H9 (cell line): ENCODE measurements around the gene COL4A6. TPM values are rescaled to one million over a fixed set of nuclear protein-coding genes. Genes with fewer than 3 reads are reported as not detected.
A peak's percentile ranks its signal among the peaks of the same experiment; 100 is the strongest.

Experiments used
- DNase-seq: peaks from one replicate; pipeline ENCODE4 v3.0.0-alpha.2; 2017
- H2AFZ ChIP-seq: one replicate; pipeline ENCODE4 v1.6.1; 2013; ENCODE audit warnings: mild to moderate bottlenecking, low read length, control low read depth, moderate library complexity
- H2AK5ac ChIP-seq: 2 replicates; pipeline ENCODE4 v1.6.1; 2013; ENCODE audit warnings: low read length, control low read depth, mixed read lengths; ENCODE audit not compliant: insufficient read length
- H2BK120ac ChIP-seq: one replicate; pipeline ENCODE4 v1.6.1; 2013; ENCODE audit warnings: low read depth, mild to moderate bottlenecking, low read length, control low read depth, inconsistent platforms; ENCODE audit not compliant: poor library complexity, severe bottlenecking
- H2BK12ac ChIP-seq: 2 replicates; pipeline ENCODE4 v1.6.1; 2013; ENCODE audit warnings: low read length, control low read depth, mixed read lengths, low read depth; ENCODE audit not compliant: insufficient read length
- H2BK15ac ChIP-seq: 2 replicates; pipeline ENCODE4 v1.6.1; 2013; ENCODE audit warnings: low read depth, low read length, control low read depth
- H2BK20ac ChIP-seq: one replicate; pipeline ENCODE4 v1.6.1; 2013; ENCODE audit warnings: low read depth, mild to moderate bottlenecking, low read length, control low read depth, inconsistent platforms; ENCODE audit not compliant: poor library complexity, severe bottlenecking
- H2BK5ac ChIP-seq: 2 replicates; pipeline ENCODE4 v1.6.1; 2013; ENCODE audit warnings: low read length, control low read depth, mixed read lengths; ENCODE audit not compliant: insufficient read length
- H3K14ac ChIP-seq: 2 replicates; pipeline ENCODE4 v1.6.1; 2013; ENCODE audit warnings: low read length, control low read depth; ENCODE audit not compliant: insufficient read depth
- H3K18ac ChIP-seq: 2 replicates; pipeline ENCODE4 v1.6.1; 2013; ENCODE audit warnings: low read depth, mild to moderate bottlenecking, mixed read lengths, low read length, control low read depth; ENCODE audit not compliant: insufficient read length
- H3K23ac ChIP-seq: 2 replicates; pipeline ENCODE4 v1.6.1; 2013; ENCODE audit warnings: low read length, control low read depth, mixed read lengths, low read depth; ENCODE audit not compliant: insufficient read length
- H3K23me2 ChIP-seq: 2 replicates; pipeline ENCODE4 v1.6.1; 2013; ENCODE audit warnings: low read depth, mild to moderate bottlenecking, mixed read lengths, low read length, control low read depth; ENCODE audit not compliant: insufficient read length, poor library complexity, severe bottlenecking
- H3K27ac ChIP-seq: 2 replicates; pipeline ENCODE4 v1.5.1; 2013; ENCODE audit warnings: low read length, control low read depth, mixed read lengths, low read depth; ENCODE audit not compliant: insufficient read length
- H3K27me3 ChIP-seq: 2 replicates; pipeline ENCODE4 v1.6.1; 2013; ENCODE audit warnings: low read length, control low read depth, inconsistent platforms; ENCODE audit not compliant: insufficient read depth
- H3K4ac ChIP-seq: 2 replicates; pipeline ENCODE4 v1.6.1; 2013; ENCODE audit warnings: low read depth, mild to moderate bottlenecking, control low read depth, inconsistent platforms, low read length, moderate library complexity
- H3K4me1 ChIP-seq: 2 replicates; pipeline ENCODE4 v1.6.1; 2013; ENCODE audit warnings: low read length, control low read depth, inconsistent platforms; ENCODE audit not compliant: insufficient read depth
- H3K4me2 ChIP-seq: 2 replicates; pipeline ENCODE4 v1.6.1; 2013; ENCODE audit warnings: low read length, control low read depth, mixed read lengths; ENCODE audit not compliant: insufficient read length, insufficient read depth
- H3K56ac ChIP-seq: 2 replicates; pipeline ENCODE4 v1.6.1; 2013; ENCODE audit warnings: low read depth, mild to moderate bottlenecking, mixed read lengths, low read length, control low read depth; ENCODE audit not compliant: insufficient read length
- H3K79me1 ChIP-seq: 2 replicates; pipeline ENCODE4 v1.6.1; 2013; ENCODE audit warnings: low read depth, mild to moderate bottlenecking, moderate library complexity, low read length, control low read depth, inconsistent platforms; ENCODE audit not compliant: insufficient read depth, poor library complexity, severe bottlenecking
- H3K79me2 ChIP-seq: 2 replicates; pipeline ENCODE4 v1.6.1; 2013; ENCODE audit warnings: low read length, control low read depth, inconsistent platforms; ENCODE audit not compliant: insufficient read depth
- H3K9ac ChIP-seq: 2 replicates; pipeline ENCODE4 v1.6.1; 2013; ENCODE audit warnings: low read length, control low read depth, mixed read lengths; ENCODE audit not compliant: insufficient read length; ENCODE audit errors: extremely low read depth
- H3K9me3 ChIP-seq: one replicate; pipeline ENCODE4 v1.6.1; 2013; ENCODE audit warnings: low read depth, low read length, inconsistent platforms; ENCODE audit not compliant: control insufficient read depth
- H3T11ph ChIP-seq: one replicate; pipeline ENCODE4 v1.6.1; 2013; ENCODE audit warnings: mild to moderate bottlenecking, low read length, control low read depth, inconsistent platforms
- H4K20me1 ChIP-seq: one replicate; pipeline ENCODE4 v1.6.1; 2013; ENCODE audit not compliant: control insufficient read depth, insufficient read length, insufficient read depth
- H4K5ac ChIP-seq: 2 replicates; pipeline ENCODE4 v1.6.1; 2013; ENCODE audit warnings: low read depth, mild to moderate bottlenecking, mixed read lengths, low read length, control low read depth; ENCODE audit not compliant: insufficient read length
- H4K8ac ChIP-seq: replicated peaks from 2 replicates; pipeline ENCODE4 v1.6.1; 2013; ENCODE audit warnings: low read length, control low read depth, mixed read lengths, low read depth; ENCODE audit not compliant: insufficient read length
- H4K91ac ChIP-seq: 2 replicates; pipeline ENCODE4 v1.6.1; 2013; ENCODE audit warnings: low read depth, mild to moderate bottlenecking, moderate library complexity, mixed read lengths, low read length, control low read depth; ENCODE audit not compliant: insufficient read length
- H3K27ac Mint-ChIP-seq, 3 experiments: 2 replicates in 2 of 3; 3 replicates in 1 of 3; pipeline ENCODE4 v1.8.0; 2020 to 2021; ENCODE audit warnings: mixed read lengths in 3 of 3, mild to moderate bottlenecking in 1 of 3, moderate library complexity in 1 of 3
- H3K27me3 Mint-ChIP-seq: 2 replicates; pipeline ENCODE4 v1.8.0; 2021; ENCODE audit warnings: low read depth, mild to moderate bottlenecking, moderate library complexity, mixed read lengths
- H3K36me3 Mint-ChIP-seq, 3 experiments: 2 replicates in 2 of 3; 3 replicates in 1 of 3; pipeline ENCODE4 v1.8.0; 2020 to 2021; ENCODE audit warnings: low read depth in 3 of 3, mixed read lengths in 3 of 3; ENCODE audit not compliant: insufficient read depth in 1 of 3
- H3K4me1 Mint-ChIP-seq, 2 experiments: 2 replicates each; pipeline ENCODE4 v1.8.0; 2020; ENCODE audit warnings: mixed read lengths in 2 of 2
- H3K4me3 Mint-ChIP-seq, 2 experiments: 2 replicates in 1 of 2; 3 replicates in 1 of 2; pipeline ENCODE4 v1.8.0; 2020 to 2021; ENCODE audit warnings: mild to moderate bottlenecking in 2 of 2, mixed read lengths in 2 of 2, moderate library complexity in 1 of 2
- H3K9me3 Mint-ChIP-seq, 2 experiments: 2 replicates in 1 of 2; 3 replicates in 1 of 2; pipeline ENCODE4 v1.8.0; 2020; ENCODE audit warnings: mild to moderate bottlenecking in 2 of 2, mixed read lengths in 2 of 2, moderate library complexity in 1 of 2
- WGBS: extraction: QIAGEN DNeasy Blood & Tissue Kit; methylation state at CpG from one replicate; pipeline ENCODE4 v1.1.7; 2013; ENCODE audit warnings: missing lambda C conversion rate, low lambda C conversion rate, mixed read lengths; ENCODE audit not compliant: insufficient read length; ENCODE audit errors: extremely low coverage; 5-methylcytosine and 5-hydroxymethylcytosine counted together
- total RNA-seq: library from RNA; stranded (reverse); gene quantifications from 2 replicates; pipeline ENCODE4 v1.2.1, GENCODE V29; 2021
- TF ChIP-seq, protein P1 (sequence below): fragments of 200-600 bp; sonication (generic); conservative IDR thresholded peaks from 3 replicates; pipeline ENCODE4 v1.8.0; 2021; ENCODE audit warnings: antibody characterized with exemption, mild to moderate bottlenecking

Gene COL4A6
- total RNA-seq, 1 experiment from 2014 or later: 16.7 TPM

DNA sequence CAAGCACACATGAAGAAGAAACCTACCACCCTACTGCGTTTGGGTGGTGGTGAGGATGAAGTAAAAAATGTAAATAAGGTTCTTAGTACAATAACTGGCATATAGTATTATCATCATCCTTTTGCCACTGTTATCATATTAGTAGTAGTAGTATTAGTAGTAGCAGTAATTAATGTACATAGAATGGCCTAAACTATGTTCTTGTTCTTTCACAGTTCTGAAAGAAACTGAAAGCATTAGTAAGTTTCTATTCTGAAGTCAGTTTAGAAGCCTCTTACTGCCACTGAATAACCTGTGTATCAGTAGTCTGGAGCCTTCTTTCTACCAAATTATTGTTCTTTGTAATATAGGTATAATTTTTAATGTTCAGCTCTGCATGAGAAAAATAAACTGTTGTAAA, 21.0 kb downstream of the COL4A6 start:
- H2BK20ac ChIP-seq: no peak overlapping the region
- no peak overlapping the region for H3K27ac ChIP-seq
- no peaks in the 10 kb centered on the region for H3K79me2 ChIP-seq
- H2BK5ac ChIP-seq: no peak overlapping the region
- H3K79me1 ChIP-seq: no peaks in the 10 kb centered on the region
- no peak overlapping the region for H3K18ac ChIP-seq
- no peaks in the 10 kb centered on the region for H3K23me2 ChIP-seq
- no peak overlapping the region for H3K56ac ChIP-seq
- no peak overlapping the region for H3K4me2 ChIP-seq
- no peak overlapping the region for H4K91ac ChIP-seq
- no peaks in the 10 kb centered on the region for H4K20me1 ChIP-seq
- no peak overlapping the region for H3K9ac ChIP-seq
- DNase-seq: no peak
- Mint-ChIP-seq H3K36me3 (no peaks in the 10 kb centered on the region), H3K27ac (no peak overlapping the region), H3K9me3 (no peaks in the 10 kb centered on the region), H3K4me1 (peaks cover 52 to 56% of the 10 kb centered on the region in 2 experiments), H3K4me3 (no peak overlapping the region), H3K27me3 (no peaks in the 10 kb centered on the region)
- WGBS: no CpG with 5 or more reads among the region's 1 CpG
- no peaks in the 10 kb centered on the region for H3K27me3 ChIP-seq
- no peak overlapping the region for H3K4ac ChIP-seq
- H3K4me1 ChIP-seq: peaks cover 4% of the 10 kb centered on the region
- H3K9me3 ChIP-seq: no peaks in the 10 kb centered on the region
- no peak overlapping the region for H2BK12ac ChIP-seq
- H3K23ac ChIP-seq: peak overlapping the region; percentile 40
- no peak overlapping the region for H2AFZ ChIP-seq
- no peak overlapping the region for H2BK120ac ChIP-seq
- H4K5ac ChIP-seq: no peak overlapping the region
- H2BK15ac ChIP-seq: no peak overlapping the region
- H3K14ac ChIP-seq: no peak overlapping the region
- TF ChIP-seq, protein P1, sequence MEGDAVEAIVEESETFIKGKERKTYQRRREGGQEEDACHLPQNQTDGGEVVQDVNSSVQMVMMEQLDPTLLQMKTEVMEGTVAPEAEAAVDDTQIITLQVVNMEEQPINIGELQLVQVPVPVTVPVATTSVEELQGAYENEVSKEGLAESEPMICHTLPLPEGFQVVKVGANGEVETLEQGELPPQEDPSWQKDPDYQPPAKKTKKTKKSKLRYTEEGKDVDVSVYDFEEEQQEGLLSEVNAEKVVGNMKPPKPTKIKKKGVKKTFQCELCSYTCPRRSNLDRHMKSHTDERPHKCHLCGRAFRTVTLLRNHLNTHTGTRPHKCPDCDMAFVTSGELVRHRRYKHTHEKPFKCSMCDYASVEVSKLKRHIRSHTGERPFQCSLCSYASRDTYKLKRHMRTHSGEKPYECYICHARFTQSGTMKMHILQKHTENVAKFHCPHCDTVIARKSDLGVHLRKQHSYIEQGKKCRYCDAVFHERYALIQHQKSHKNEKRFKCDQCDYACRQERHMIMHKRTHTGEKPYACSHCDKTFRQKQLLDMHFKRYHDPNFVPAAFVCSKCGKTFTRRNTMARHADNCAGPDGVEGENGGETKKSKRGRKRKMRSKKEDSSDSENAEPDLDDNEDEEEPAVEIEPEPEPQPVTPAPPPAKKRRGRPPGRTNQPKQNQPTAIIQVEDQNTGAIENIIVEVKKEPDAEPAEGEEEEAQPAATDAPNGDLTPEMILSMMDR: no peak
- no peak overlapping the region for H3T11ph ChIP-seq
- H2AK5ac ChIP-seq: no peak overlapping the region
- no peak overlapping the region for H4K8ac ChIP-seq
